Stomach (tissue), 9 donors: ENCODE results near the gene COL19A1. TPM values are rescaled to one million over a fixed set of nuclear protein-coding genes. Genes with fewer than 3 reads are reported as not detected.

Source experiments
- DNase-seq, 2 donors: peaks; one replicate each; pipeline versions ENCODE4 v3.0.0 to v3.0.0-alpha.2; 2013 to 2019
- H3K27ac ChIP-seq, 5 donors: fragments of 200-600 bp in 4 of 5; sonication (generic) in 4 of 5; one replicate each; pipeline ENCODE4 v1.5.1; 2013 to 2019; ENCODE audit warnings: mild to moderate bottlenecking in 1 of 5, moderate library complexity in 1 of 5
- H3K27me3 ChIP-seq, 3 donors: fragments of 200-600 bp; sonication (generic); one replicate each; pipeline ENCODE4 v1.5.1; 2017 to 2019; ENCODE audit warnings: mixed run types in 1 of 3
- H3K36me3 ChIP-seq, 4 donors: fragments of 200-600 bp; sonication (generic); 1 replicate in 3 of 4; 2 replicates in 1 of 4; pipeline ENCODE4 v1.5.1; 2016 to 2019
- H3K4me1 ChIP-seq, 4 donors: fragments of 200-600 bp; sonication (generic); one replicate each; pipeline ENCODE4 v1.5.1; 2016 to 2019
- H3K4me3 ChIP-seq, 4 donors: fragments of 200-600 bp; sonication (generic) in 3 of 4; one replicate each; pipeline ENCODE4 v1.5.1; 2016 to 2019; ENCODE audit warnings: mild to moderate bottlenecking in 1 of 4
- H3K9me3 ChIP-seq, 4 donors: fragments of 200-600 bp; sonication (generic); one replicate each; pipeline ENCODE4 v1.5.1; 2016 to 2019
- CTCF ChIP-seq, 7 experiments: fragments of 450-650 bp in 4 of 7; fragments of 200-600 bp in 3 of 7; sonication (generic) in 3 of 7; IDR thresholded peaks; one replicate each; pipeline ENCODE4 v1.5.1; 2016 to 2019; ENCODE audit warnings: antibody characterized with exemption in 7 of 7, control low read depth in 2 of 7, mild to moderate bottlenecking in 1 of 7
- EP300 ChIP-seq: sonication (generic); formaldehyde crosslinking; IDR thresholded peaks from one replicate; pipeline ENCODE4 v1.6.1; 2017; ENCODE audit warnings: antibody characterized with exemption
- POLR2A ChIP-seq, 4 donors: fragments of 450-650 bp; IDR thresholded peaks; one replicate each; pipeline ENCODE4 v1.6.1; 2016; ENCODE audit warnings: antibody characterized with exemption in 4 of 4, control low read depth in 2 of 4, mild to moderate bottlenecking in 1 of 4, moderate library complexity in 1 of 4
- POLR2AphosphoS5 ChIP-seq, 3 donors: sonication (generic); formaldehyde crosslinking; IDR thresholded peaks; one replicate each; pipeline ENCODE4 v1.6.1; 2016; ENCODE audit warnings: antibody characterized with exemption in 3 of 3
- WGBS, 5 donors: extraction: QIAGEN DNeasy Blood & Tissue Kit in 3 of 5; methylation state at CpG; one replicate each; pipeline versions ENCODE4 v1.1.5 to v1.1.7; 2013 to 2018; 5-methylcytosine and 5-hydroxymethylcytosine counted together
- intact Hi-C: fragments of 100-400 bp; cut with DNase I; formaldehyde crosslinking; loops from one replicate; pipeline ENCODE4 v1.15.1; 2023; ENCODE audit warnings: low total_unique reads
- polyA plus RNA-seq, 3 donors: library from polyadenylated mRNA; stranded (reverse); fragments of 200-250 nt; gene quantifications; one replicate each; pipeline ENCODE4 v1.2.3, GENCODE V29; 2013
- total RNA-seq, 5 donors: library from RNA; depleted of rRNA; stranded (reverse); fragments of >200 nt; gene quantifications; one replicate each; pipeline versions ENCODE4 v1.1.0 to v1.2.3, GENCODE V29; 2014 to 2016
- donor health status: healthy with polysubstance abuse.
- donor health status: Bipolar disorder and iron deficiency.
- donor health status: healthy.

COL19A1 gene
- total and polyA plus RNA-seq, 8 donors: 0.13 to 13.4 (median 2.5) TPM; not detected in 3

GRCh38 chr6:70231311-70231710 lies 365.0 kb downstream of the COL19A1 start:
- DNase-seq: no peak
- Histone ChIP-seq H3K27ac (no peak overlapping the region), H3K27me3 (no peaks in the 10 kb centered on the region), H3K9me3 (no peaks in the 10 kb centered on the region), H3K36me3 (no peaks in the 10 kb centered on the region), H3K4me1 (peaks cover 0 to 7% (median 0%) of the 10 kb centered on the region in 4 donors), H3K4me3 (no peak overlapping the region)
- WGBS, 5 donors: 55 to 75% (median 65%) methylated on average over 2 of the region's 2 CpGs
- intact Hi-C loops: no loop called here
- TF ChIP-seq CTCF (IDR thresholded peaks at IDR 0.05) (no peak), POLR2A (IDR thresholded peaks at IDR 0.05) (no peak), EP300 (no peak), POLR2AphosphoS5 (IDR thresholded peaks at IDR 0.05) (no peak)

- WGBS, 5 donors: 74 to 87% (median 86%) methylated on average over 7 of the region's 7 CpGs
These were observed 368.3 kb downstream of the COL19A1 start for GRCh38 chr6:70234561-70235236.

GRCh38 chr6:70236343-70236742 lies 370.0 kb downstream of the COL19A1 start:
- 39 to 48% (median 41%) methylated on average over 3 of the region's 3 CpGs for WGBS, 5 donors
- TF ChIP-seq CTCF (IDR thresholded peaks at IDR 0.05) (no peak), POLR2AphosphoS5 (IDR thresholded peaks at IDR 0.05) (no peak), EP300 (no peak), POLR2A (IDR thresholded peaks at IDR 0.05) (no peak)
- H3K9me3 ChIP-seq: no peaks in the 10 kb centered on the region
- H3K27ac ChIP-seq: no peak overlapping the region
- H3K4me1 ChIP-seq: peaks cover 0 to 7% (median 2%) of the 10 kb centered on the region in 4 donors
- no peaks in the 10 kb centered on the region for H3K36me3 ChIP-seq
- intact Hi-C loops: no loop called here
- peak in 1 of 2 donors; percentile 19 for DNase-seq
- no peaks in the 10 kb centered on the region for H3K27me3 ChIP-seq
- no peak overlapping the region for H3K4me3 ChIP-seq

More at GRCh38 chr6:70234561-70235236, 368.3 kb downstream of the COL19A1 start:
- no peak overlapping the region for H3K4me3 ChIP-seq
- H3K27ac ChIP-seq: no peak overlapping the region
- TF ChIP-seq POLR2A (IDR thresholded peaks at IDR 0.05) (no peak), CTCF (IDR thresholded peaks at IDR 0.05) (no peak), POLR2AphosphoS5 (IDR thresholded peaks at IDR 0.05) (no peak), EP300 (no peak)
- no peaks in the 10 kb centered on the region for H3K36me3 ChIP-seq
- no peaks in the 10 kb centered on the region for H3K27me3 ChIP-seq
- DNase-seq: no peak
- H3K4me1 ChIP-seq: peaks cover 0 to 3% (median 0%) of the 10 kb centered on the region in 4 donors
- intact Hi-C loops: no loop called here
- H3K9me3 ChIP-seq: no peaks in the 10 kb centered on the region

GRCh38 chr6:70241031-70241430 lies 374.7 kb downstream of the COL19A1 start:
- intact Hi-C loops: no loop called here

More at GRCh38 chr6:70241031-70241430, 374.7 kb downstream of the COL19A1 start:
- 30 to 62% (median 51%) methylated on average over 3 of the region's 3 CpGs for WGBS, 5 donors
- H3K27me3 ChIP-seq: no peaks in the 10 kb centered on the region
- H3K4me3 ChIP-seq: no peak overlapping the region
- TF ChIP-seq POLR2A (IDR thresholded peaks at IDR 0.05): no peak
- no peak for TF ChIP-seq CTCF (IDR thresholded peaks at IDR 0.05)
- TF ChIP-seq EP300: no peak
- TF ChIP-seq POLR2AphosphoS5 (IDR thresholded peaks at IDR 0.05): no peak
- peaks cover 0 to 19% (median 7%) of the 10 kb centered on the region in 4 donors for H3K4me1 ChIP-seq
- DNase-seq: peak in 1 of 2 donors; percentile 51
- H3K9me3 ChIP-seq: no peaks in the 10 kb centered on the region
- H3K27ac ChIP-seq: peak overlapping the region in 2 of 5 donors; percentile 47
- H3K36me3 ChIP-seq: no peaks in the 10 kb centered on the region
